HG02610 (cell line): ENCODE data around the gene ARHGEF12.

Experiments used
- ATAC-seq: cut with Tn5 transposase; IDR thresholded peaks from one replicate; pipeline ENCODE4 v1.9.1; 2021; ENCODE audit warnings: mild to moderate bottlenecking, moderate library complexity; ENCODE audit not compliant: unreplicated experiment

The ARHGEF12 gene

DNA sequence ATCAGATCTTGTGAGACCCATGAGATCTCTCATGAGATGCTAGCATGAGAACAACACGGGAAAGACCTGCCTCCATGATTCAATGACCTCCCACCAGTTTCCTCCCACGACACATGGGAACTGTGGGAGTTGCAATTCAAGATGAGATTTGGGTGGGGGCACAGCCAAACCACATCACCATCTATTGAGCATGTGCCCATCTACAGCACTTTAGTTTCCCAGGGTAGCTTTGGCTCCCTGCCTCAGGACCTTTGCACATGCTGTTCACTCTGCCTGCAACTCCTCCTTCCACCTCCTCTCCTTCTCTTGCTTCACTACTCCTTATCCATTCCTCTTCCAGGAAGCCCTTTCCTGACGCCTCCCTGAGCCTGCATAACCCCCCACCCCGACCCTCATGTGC, 192.5 kb downstream of the ARHGEF12 start:
- ATAC-seq, result no peak

DNA sequence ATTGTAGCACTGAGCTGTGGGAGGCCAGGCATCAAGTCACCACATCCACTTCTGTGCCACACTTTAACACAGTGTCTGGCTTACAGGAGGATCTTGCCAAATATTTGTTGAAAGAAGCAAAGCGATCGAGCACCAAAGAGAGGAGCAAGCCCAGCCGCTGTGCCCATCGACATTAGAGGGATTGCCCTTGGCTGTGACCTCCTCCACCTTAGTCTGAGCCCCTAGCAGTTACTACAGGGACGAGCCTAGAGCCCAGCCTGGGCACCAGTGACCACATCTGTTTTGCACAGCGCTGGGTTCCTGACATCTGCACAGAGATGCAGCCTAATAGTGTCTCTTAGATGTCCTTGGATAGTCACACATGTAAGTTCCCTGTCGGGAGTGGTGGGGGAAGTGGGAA, 193.0 kb downstream of the ARHGEF12 start:
- no peak for ATAC-seq

DNA sequence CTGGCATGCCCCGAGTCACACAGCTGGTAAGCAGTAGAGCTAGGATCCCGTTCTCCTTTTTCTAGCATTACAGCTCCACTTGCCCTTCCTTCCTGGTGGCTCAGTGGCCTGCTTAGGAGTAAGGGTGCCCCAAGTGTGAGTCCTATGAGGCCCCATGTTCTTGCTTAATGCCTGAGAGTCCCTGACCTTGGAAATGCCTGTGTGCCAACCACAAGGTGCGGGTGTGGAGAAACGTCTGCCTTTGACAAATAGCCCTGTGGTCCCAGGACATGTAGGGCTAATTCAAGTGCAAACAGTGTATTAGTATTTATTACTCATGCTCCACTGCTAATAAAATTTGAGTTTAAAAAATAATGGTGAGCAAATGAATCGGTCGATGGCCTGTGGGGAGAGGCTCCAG, 193.7 kb downstream of the ARHGEF12 start:
- no peak for ATAC-seq

DNA sequence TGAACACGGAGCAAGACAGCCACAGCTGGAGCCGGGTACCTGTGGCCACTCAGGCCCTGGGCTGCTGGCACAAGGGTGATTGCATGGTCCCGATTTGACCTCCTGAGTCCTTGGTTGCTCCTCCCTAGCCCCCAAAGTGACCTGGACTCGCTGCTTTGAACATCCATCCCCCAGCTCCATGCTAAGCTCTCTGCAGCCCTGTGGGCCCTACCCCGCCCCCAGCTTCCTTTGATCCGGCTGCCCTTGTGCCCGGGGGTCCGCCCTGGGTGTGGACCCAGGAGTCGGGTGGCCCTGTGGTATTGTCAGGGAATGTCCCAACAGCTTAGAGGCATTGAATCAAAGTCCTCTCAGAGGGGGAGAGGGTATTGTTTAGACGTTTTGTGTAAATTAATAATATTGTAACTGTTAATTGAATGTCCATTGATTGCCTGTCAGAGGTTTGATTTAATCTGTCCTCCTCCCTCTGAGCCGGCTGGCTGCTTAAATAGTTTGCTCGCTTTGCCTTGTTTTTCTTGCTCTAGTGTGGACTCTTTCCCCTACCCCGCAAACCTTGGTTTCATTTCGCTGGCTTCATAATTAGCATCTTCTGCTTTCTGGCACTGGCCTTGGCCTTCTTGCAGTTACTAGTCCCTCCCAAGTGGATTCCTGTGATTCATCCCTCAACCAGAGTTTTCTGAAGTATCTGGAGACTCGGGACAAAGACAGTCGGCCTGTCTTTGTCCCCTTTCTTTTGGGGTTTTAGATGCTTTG, 196.0 kb downstream of the ARHGEF12 start:
- ATAC-seq, result no peak

DNA sequence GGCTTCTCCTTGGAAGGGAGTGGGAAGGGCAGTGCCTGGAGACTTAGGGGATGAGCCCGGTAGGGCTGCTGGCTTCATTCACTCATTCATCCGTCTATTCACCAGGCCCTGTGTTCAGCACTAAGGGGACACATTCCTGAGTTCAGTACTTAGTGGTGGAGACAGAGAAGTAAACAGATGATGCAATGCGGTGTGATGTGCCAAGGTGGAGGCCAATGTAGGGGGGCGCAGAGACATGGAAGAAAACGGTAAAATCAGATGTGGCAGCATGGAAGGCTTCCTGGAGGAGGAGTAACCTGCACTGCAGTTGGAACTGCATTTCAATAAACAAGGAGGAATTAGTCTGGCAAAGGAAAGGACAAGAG, 196.6 kb downstream of the ARHGEF12 start:
- ATAC-seq, result no peak

DNA sequence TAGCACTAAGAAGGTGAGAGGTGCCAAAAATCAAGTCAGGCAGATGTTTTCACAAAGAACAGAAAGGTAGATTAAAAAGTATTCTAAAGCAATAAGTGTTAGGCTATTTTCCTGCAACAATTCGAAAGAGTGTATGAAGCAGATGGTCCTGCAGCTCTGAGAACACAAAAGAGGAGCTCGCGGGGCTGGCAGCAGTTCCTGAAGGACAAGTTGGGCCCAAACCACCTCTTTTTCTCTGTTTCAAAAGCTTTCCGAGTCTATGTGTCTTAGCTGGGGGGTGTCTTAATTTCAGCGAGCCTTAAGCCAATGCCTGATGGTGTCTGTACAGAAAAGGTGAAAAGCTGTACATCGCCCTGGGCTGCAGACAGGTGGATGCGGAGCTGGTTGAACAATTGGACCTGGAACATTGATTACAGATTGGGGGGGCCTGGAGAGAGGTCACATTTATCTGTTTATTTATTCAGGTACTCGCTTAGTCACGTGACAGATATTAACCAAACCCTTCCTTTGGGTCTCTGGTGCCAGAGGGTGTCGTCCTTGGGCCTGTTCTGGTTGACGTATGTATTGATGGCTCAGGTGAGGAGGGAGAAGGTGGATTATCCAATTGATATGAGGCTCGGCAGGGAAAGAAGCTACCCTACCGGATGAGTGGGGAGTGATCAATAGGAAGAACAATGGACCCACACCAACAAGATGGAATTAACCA, 200.0 kb downstream of the ARHGEF12 start:
- no peak for ATAC-seq

DNA sequence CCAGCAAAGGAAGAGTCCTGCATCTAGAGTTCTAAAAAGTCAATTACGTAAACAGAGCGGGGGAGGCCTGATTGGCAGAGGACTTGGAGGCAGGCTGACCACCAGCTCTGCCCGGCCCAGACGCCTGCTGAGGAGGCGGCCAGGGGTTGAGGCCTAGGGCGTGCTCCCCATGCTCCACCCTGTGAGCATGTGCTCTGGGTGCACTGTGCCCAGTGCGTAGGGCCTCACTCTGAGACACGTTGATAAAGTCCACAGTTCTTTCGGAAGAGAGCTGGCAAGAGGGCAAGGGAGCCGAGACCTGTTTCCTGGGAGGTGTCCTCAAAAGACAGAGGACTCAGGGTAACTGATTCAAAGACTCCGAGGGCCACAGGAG, 200.6 kb downstream of the ARHGEF12 start:
- no peak for ATAC-seq

DNA sequence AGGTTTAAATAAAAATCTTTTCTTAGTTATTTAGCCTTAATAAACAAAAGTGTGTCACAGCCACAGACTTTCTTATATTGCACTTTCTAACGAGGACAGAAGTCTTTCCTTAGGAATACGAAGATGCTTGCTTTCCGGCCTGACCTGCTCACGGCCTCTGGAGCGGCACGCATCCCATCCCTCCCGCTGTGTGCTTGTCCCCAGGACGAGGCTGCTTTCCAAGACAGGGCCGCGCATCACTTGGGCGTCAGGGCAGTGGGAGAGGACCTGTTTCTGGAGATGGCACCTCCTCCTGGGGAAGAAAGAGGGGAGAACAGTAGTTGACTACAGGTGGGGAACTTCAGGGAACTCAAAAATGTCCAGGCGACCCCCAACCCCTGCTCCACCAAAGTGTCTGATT, 201.8 kb downstream of the ARHGEF12 start:
- no peak for ATAC-seq

DNA sequence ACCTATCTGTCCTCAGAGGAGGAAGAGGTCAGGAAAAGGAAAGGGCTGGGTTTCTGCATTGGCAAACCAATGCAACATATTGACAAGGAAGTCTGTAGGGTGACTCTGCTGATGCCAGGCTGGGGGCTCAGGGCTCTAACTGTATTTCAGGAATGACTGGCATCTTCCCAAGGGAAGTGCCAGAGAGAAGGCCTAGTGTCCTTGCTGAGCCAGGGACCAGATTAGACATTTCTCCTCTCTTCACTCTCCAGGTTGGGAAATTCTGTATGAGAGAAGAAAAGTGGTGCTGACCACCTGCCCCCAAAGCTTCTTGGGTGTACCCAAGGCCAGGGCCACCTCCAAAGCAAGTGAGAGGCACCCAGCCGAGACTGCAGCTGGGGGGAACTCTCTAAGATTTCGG, 202.5 kb downstream of the ARHGEF12 start:
- no peak for ATAC-seq
